ENCODE measurements around the gene C11orf16. TPM values are rescaled to one million over a fixed set of nuclear protein-coding genes. Genes with fewer than 3 reads are reported as not detected.

The C11orf16 gene
- total RNA-seq, 1 experiment from 2014 or later = not detected

- DNase-seq = no peak
- no peaks in the 10 kb centered on the region for H3K9me3 ChIP-seq
- ChIA-PET CTCF (interaction anchor here (0.8 kb wide), 1 partner anchor 175 kb away, joined by 3 read pairs; no protein-coding TSS in a partner anchor), POLR2A (no interaction called here)
- H3K4me3 Mint-ChIP-seq (ENCODE audit: unreplicated experiment) = peak overlapping the region; percentile 84
- no peaks in the 10 kb centered on the region for H3K36me3 Mint-ChIP-seq (ENCODE audit: insufficient read depth, unreplicated experiment)
- no peaks in the 10 kb centered on the region for H3K27me3 ChIP-seq (replicated peaks; ENCODE audit: control insufficient read depth, insufficient read depth, low read length)
- H3K27ac Mint-ChIP-seq (ENCODE audit: unreplicated experiment) = peak overlapping the region; percentile 48
- no peaks in the 10 kb centered on the region for H3K27me3 Mint-ChIP-seq (ENCODE audit: insufficient read depth, unreplicated experiment)
- BruUV-seq (replicated peaks) = no TSS peak
- TF ChIP-seq CTCF (IDR thresholded peaks at IDR 0.05; ENCODE audit: insufficient read depth in 1 of 2, low read depth in 1 of 2, low read length in 1 of 2, severe bottlenecking in 1 of 2, unreplicated experiment in 1 of 2) = no peak
- H3K4me1 ChIP-seq = no peaks in the 10 kb centered on the region
- H3K36me3 ChIP-seq (ENCODE audit: control insufficient read depth, insufficient read depth, low read length) = no peaks in the 10 kb centered on the region
- intact Hi-C loops (cut with micrococcal nuclease; ENCODE audit: unreplicated experiment) = no loop called here
- no peak overlapping the region for H3K4me3 ChIP-seq (ENCODE audit: low read depth, low read length)
- H3K4me1 Mint-ChIP-seq (ENCODE audit: low read depth, unreplicated experiment) = peaks cover 6% of the 10 kb centered on the region
- no peaks in the 10 kb centered on the region for H3K9me3 Mint-ChIP-seq (ENCODE audit: unreplicated experiment)
These were observed 30.1 kb upstream of the C11orf16 start for GRCh38 chr11:8962841-8963240.

GRCh38 chr11:8961401-8961800 lies 28.7 kb upstream of the C11orf16 start:
- H3K27me3 ChIP-seq (replicated peaks; ENCODE audit: control insufficient read depth, insufficient read depth, low read length) = no peaks in the 10 kb centered on the region
- no peak for DNase-seq
- no peaks in the 10 kb centered on the region for H3K4me1 ChIP-seq
- Mint-ChIP-seq H3K4me1 (ENCODE audit: low read depth, unreplicated experiment) (peaks cover 6% of the 10 kb centered on the region), H3K4me3 (ENCODE audit: unreplicated experiment) (no peak overlapping the region), H3K27ac (ENCODE audit: unreplicated experiment) (no peak overlapping the region), H3K9me3 (ENCODE audit: unreplicated experiment) (no peaks in the 10 kb centered on the region), H3K27me3 (ENCODE audit: insufficient read depth, unreplicated experiment) (no peaks in the 10 kb centered on the region), H3K36me3 (ENCODE audit: insufficient read depth, unreplicated experiment) (peaks cover 5% of the 10 kb centered on the region)
- CTCF ChIA-PET = interaction anchor here (0.6 kb wide), 1 partner anchor 26 kb away, joined by 4 read pairs; no protein-coding TSS in a partner anchor
- no TSS peak for BruUV-seq (replicated peaks)
- TF ChIP-seq CTCF (IDR thresholded peaks at IDR 0.05; ENCODE audit: insufficient read depth in 1 of 2, low read depth in 1 of 2, low read length in 1 of 2, severe bottlenecking in 1 of 2, unreplicated experiment in 1 of 2) = no peak
- POLR2A ChIA-PET = no interaction called here
- no peaks in the 10 kb centered on the region for H3K36me3 ChIP-seq (ENCODE audit: control insufficient read depth, insufficient read depth, low read length)
- H3K4me3 ChIP-seq (ENCODE audit: low read depth, low read length) = no peak overlapping the region
- no peaks in the 10 kb centered on the region for H3K9me3 ChIP-seq
- intact Hi-C loops (cut with micrococcal nuclease; ENCODE audit: unreplicated experiment) = no loop called here

- Mint-ChIP-seq H3K27me3 (ENCODE audit: insufficient read depth, unreplicated experiment) (no peaks in the 10 kb centered on the region), H3K36me3 (ENCODE audit: insufficient read depth, unreplicated experiment) (peaks cover 14% of the 10 kb centered on the region), H3K9me3 (ENCODE audit: unreplicated experiment) (no peaks in the 10 kb centered on the region), H3K4me3 (ENCODE audit: unreplicated experiment) (no peak overlapping the region), H3K4me1 (ENCODE audit: low read depth, unreplicated experiment) (peaks cover 6% of the 10 kb centered on the region), H3K27ac (ENCODE audit: unreplicated experiment) (no peak overlapping the region)
- no TSS peak for BruUV-seq (replicated peaks)
- H3K27me3 ChIP-seq (replicated peaks; ENCODE audit: control insufficient read depth, insufficient read depth, low read length) = no peaks in the 10 kb centered on the region
- ChIA-PET POLR2A (interaction anchor here (0.7 to 1.3 kb wide), 3 partner anchors 271 to 281 kb away, joined by 3 to 8 read pairs (median 6); partner anchors contain the start of genes RPL27A and TRIM66), CTCF (interaction anchor here (0.5 to 2.1 kb wide), 33 partner anchors 17 to 736 kb away, joined by 3 to 42 read pairs (median 4); partner anchors contain the start of genes AKIP1, ASCL3, RPL27A and TRIM66)
- intact Hi-C loops (cut with micrococcal nuclease; ENCODE audit: unreplicated experiment) = loop anchor here (1.0 to 2.0 kb wide), 6 partner anchors 24 to 271 kb away; no protein-coding TSS in a partner anchor
- H3K9me3 ChIP-seq = no peaks in the 10 kb centered on the region
- H3K36me3 ChIP-seq (ENCODE audit: control insufficient read depth, insufficient read depth, low read length) = no peaks in the 10 kb centered on the region
- TF ChIP-seq CTCF (IDR thresholded peaks at IDR 0.05; ENCODE audit: insufficient read depth in 1 of 2, low read depth in 1 of 2, low read length in 1 of 2, severe bottlenecking in 1 of 2, unreplicated experiment in 1 of 2) = peak; percentile 62 to 75
- no peak overlapping the region for H3K4me3 ChIP-seq (ENCODE audit: low read depth, low read length)
- DNase-seq = peak; percentile 46 to 74
- H3K4me1 ChIP-seq = no peaks in the 10 kb centered on the region
These were observed 26.9 kb upstream of the C11orf16 start for GRCh38 chr11:8959546-8960166.
